Esophagus squamous epithelium (tissue), 5 donors: ENCODE data around the gene TBCCD1. TPM values are rescaled to one million over a fixed set of nuclear protein-coding genes. Genes with fewer than 3 reads are reported as not detected.

ENCODE experiments used
- DNase-seq: peaks from one replicate; lab custom pipeline; 2025; lab: John Stamatoyannopoulos, UW
- H3K27ac ChIP-seq, 4 donors: fragments of 200-600 bp; sonication (generic); one replicate each; pipeline ENCODE4 v1.5.1; 2016 to 2019; ENCODE audit warnings: mild to moderate bottlenecking in 1 of 4
- H3K27me3 ChIP-seq, 4 donors: fragments of 200-600 bp; sonication (generic); 1 replicate in 3 of 4; 2 replicates in 1 of 4; pipeline versions ENCODE4 v1.5.1 to v1.6.0; 2017 to 2021; ENCODE audit warnings: antibody characterized with exemption in 1 of 4
- H3K36me3 ChIP-seq, 3 donors: fragments of 200-600 bp; sonication (generic); one replicate each; pipeline ENCODE4 v1.5.1; 2016 to 2019
- H3K4me1 ChIP-seq, 3 donors: fragments of 200-600 bp; sonication (generic); one replicate each; pipeline ENCODE4 v1.5.1; 2017 to 2019
- H3K4me3 ChIP-seq, 4 donors: fragments of 200-600 bp; sonication (generic); 1 replicate in 3 of 4; 2 replicates in 1 of 4; pipeline ENCODE4 v1.5.1; 2016 to 2019; ENCODE audit warnings: mild to moderate bottlenecking in 2 of 4, moderate library complexity in 1 of 4
- H3K9me3 ChIP-seq, 3 donors: fragments of 200-600 bp; sonication (generic); one replicate each; pipeline ENCODE4 v1.5.1; 2016 to 2019
- POLR2A ChIP-seq, 4 donors: fragments of 450-650 bp; IDR thresholded peaks; one replicate each; pipeline ENCODE4 v1.6.1; 2017; ENCODE audit warnings: antibody characterized with exemption in 4 of 4, mild to moderate bottlenecking in 4 of 4, moderate library complexity in 3 of 4
- WGBS, 2 donors: methylation state at CpG; one replicate each; pipeline ENCODE4 v1.1.5; 2018; 5-methylcytosine and 5-hydroxymethylcytosine counted together
- intact Hi-C: fragments of 100-400 bp; cut with DNase I; formaldehyde crosslinking; loops from one replicate; pipeline ENCODE4 v1.15.0; 2022
- total RNA-seq, 4 donors: library from RNA; depleted of rRNA; stranded (reverse); fragments of >200 nt; gene quantifications; one replicate each; pipeline ENCODE4 v1.1.0, GENCODE V29; 2016
- TF ChIP-seq, protein P1 (sequence below), 6 experiments: fragments of 450-650 bp in 4 of 6; fragments of 200-600 bp in 2 of 6; sonication (generic) in 2 of 6; IDR thresholded peaks; one replicate each; pipeline ENCODE4 v1.5.1; 2016 to 2019; ENCODE audit warnings: antibody characterized with exemption in 6 of 6, mild to moderate bottlenecking in 4 of 6, moderate library complexity in 4 of 6
- donor health status: DM: yes; HTN: yes; CAD: no.

TBCCD1 gene
- total RNA-seq, 4 donors from 2014 or later = 6.9 to 10.5 (median 7.9) TPM

DNA sequence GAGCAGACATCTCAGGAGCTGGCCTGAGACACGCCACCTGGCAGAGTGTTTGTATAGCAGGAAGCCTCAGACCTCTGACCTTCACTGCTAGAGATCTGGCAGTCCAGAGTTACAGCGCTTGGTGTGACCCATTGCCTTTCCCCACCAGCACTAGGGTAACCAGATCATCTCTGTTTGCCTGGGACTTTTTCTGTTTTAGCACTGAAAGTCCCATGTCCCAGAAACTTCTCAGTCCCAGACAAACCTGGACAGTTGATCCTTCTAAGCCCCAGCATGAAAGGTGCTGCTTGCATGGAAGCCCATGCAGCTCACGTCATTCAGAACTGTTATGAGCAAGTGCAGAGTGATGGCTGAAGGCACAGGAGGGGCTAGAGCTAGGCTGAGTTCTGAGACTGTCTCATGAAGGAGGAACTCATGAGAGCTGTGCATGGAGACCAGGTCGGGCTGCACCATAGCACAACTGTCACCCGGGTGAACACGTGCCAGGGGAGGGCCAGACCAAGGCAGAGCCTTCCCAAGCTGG is 27.5 kb upstream of the TBCCD1 start:
- Histone ChIP-seq H3K27me3 (no peaks in the 10 kb centered on the region), H3K4me3 (no peak overlapping the region), H3K36me3 (no peaks in the 10 kb centered on the region), H3K4me1 (peaks cover 0 to 7% (median 1%) of the 10 kb centered on the region in 3 donors), H3K9me3 (no peaks in the 10 kb centered on the region), H3K27ac (no peak overlapping the region)
- no peak for TF ChIP-seq POLR2A (IDR thresholded peaks at IDR 0.05)
- TF ChIP-seq, protein P1, sequence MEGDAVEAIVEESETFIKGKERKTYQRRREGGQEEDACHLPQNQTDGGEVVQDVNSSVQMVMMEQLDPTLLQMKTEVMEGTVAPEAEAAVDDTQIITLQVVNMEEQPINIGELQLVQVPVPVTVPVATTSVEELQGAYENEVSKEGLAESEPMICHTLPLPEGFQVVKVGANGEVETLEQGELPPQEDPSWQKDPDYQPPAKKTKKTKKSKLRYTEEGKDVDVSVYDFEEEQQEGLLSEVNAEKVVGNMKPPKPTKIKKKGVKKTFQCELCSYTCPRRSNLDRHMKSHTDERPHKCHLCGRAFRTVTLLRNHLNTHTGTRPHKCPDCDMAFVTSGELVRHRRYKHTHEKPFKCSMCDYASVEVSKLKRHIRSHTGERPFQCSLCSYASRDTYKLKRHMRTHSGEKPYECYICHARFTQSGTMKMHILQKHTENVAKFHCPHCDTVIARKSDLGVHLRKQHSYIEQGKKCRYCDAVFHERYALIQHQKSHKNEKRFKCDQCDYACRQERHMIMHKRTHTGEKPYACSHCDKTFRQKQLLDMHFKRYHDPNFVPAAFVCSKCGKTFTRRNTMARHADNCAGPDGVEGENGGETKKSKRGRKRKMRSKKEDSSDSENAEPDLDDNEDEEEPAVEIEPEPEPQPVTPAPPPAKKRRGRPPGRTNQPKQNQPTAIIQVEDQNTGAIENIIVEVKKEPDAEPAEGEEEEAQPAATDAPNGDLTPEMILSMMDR (IDR thresholded peaks at IDR 0.05) = no peak
- 66 to 78% methylated on average over 2 to 6 of the region's 6 CpGs for WGBS, 2 donors
- intact Hi-C loops = no loop called here
- no peak for DNase-seq

DNA sequence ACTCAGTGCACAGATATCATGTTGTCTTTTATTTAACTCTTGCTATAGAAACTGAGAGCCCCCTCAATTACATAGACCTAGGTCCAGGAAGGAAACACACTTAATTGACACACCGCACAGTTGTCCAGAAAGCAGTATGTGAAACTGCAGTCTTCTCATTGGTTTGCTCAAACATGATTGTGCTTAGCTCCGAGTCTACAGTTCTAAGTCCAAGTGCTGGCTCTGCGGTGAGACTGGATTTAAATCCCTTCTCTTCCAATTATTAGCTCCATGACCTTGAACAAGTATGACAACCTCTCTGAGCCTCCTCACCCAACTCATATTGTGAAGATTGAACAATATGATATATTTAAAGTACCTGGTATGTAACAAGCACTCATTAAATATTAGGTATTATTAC is 26.7 kb upstream of the TBCCD1 start:
- Histone ChIP-seq H3K36me3 (no peaks in the 10 kb centered on the region), H3K27ac (no peak overlapping the region), H3K9me3 (no peaks in the 10 kb centered on the region), H3K4me3 (no peak overlapping the region), H3K27me3 (no peaks in the 10 kb centered on the region), H3K4me1 (peaks cover 0 to 15% (median 5%) of the 10 kb centered on the region in 3 donors)
- WGBS, 2 donors = 75 to 90% methylated on average over 3 of the region's 3 CpGs
- DNase-seq = no peak
- TF ChIP-seq POLR2A (IDR thresholded peaks at IDR 0.05) = no peak
- TF ChIP-seq, protein P1 (IDR thresholded peaks at IDR 0.05) = no peak
- intact Hi-C loops = no loop called here

DNA sequence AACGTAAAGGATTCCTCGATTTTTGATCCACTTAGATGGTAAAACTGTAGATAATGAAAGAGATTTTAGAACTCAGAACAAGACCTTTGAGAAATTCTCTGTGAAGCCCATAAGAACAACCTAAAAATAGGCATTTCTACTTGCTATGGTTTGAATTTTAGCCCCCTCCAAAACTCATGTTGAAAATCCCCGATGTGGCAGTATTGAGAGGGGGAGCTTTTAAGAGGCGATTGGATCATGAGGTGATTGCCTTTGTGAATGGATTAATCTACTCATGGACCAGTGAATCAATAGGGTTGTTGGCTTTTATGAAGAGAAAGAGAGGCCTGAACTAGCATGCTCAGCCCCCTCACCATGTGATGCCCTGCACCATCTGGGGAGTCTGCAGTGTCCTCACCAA is 25.5 kb upstream of the TBCCD1 start:
- 89 to 97% methylated on average over 4 of the region's 4 CpGs for WGBS, 2 donors
- no peaks in the 10 kb centered on the region for H3K36me3 ChIP-seq
- DNase-seq = no peak
- no peaks in the 10 kb centered on the region for H3K9me3 ChIP-seq
- H3K27ac ChIP-seq = no peak overlapping the region
- TF ChIP-seq, protein P1 (IDR thresholded peaks at IDR 0.05) = no peak
- no peak for TF ChIP-seq POLR2A (IDR thresholded peaks at IDR 0.05)
- intact Hi-C loops = no loop called here
- H3K4me3 ChIP-seq = no peak overlapping the region
- peaks cover 0 to 23% (median 5%) of the 10 kb centered on the region in 3 donors for H3K4me1 ChIP-seq
- H3K27me3 ChIP-seq = no peaks in the 10 kb centered on the region

DNA sequence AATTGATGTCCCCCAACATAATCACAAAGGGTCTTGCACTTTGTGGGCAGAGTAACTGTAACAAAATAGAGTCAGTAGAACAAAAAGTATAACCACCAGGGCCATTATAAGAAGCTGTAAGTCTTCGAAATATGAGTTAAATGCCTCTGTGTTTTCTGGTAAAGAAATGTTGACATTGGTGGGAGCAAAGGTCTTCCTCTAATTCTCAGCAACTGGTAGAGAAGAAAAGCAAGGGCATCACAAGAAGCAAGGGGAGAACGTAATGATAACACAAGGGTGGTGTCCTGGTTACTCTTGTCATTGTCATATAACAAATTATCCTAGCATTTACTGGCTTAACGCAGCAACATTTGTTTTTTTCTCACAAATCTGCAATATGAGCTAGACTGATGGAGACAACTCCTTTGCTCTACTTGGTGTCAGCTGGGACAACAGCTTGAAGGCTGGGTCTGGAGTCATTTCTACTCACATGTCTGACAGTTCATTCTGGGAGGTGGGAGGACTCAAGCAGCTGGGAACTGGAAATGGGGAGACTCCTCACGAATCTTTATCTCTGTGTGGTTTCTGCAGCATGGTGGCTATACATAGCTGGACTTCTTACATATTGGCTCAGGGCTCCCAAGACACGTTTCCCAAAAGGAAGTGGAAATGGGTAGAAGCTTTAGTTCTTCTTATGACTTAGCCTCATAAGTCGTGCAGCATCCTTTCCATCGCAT is 23.6 kb upstream of the TBCCD1 start:
- 76 to 78% methylated on average over 7 of the region's 7 CpGs for WGBS, 2 donors
- H3K9me3 ChIP-seq = no peaks in the 10 kb centered on the region
- peaks cover 0 to 23% (median 5%) of the 10 kb centered on the region in 3 donors for H3K4me1 ChIP-seq
- DNase-seq = no peak
- H3K27me3 ChIP-seq = no peaks in the 10 kb centered on the region
- no peak overlapping the region for H3K4me3 ChIP-seq
- TF ChIP-seq, protein P1 (IDR thresholded peaks at IDR 0.05) = no peak
- no peak for TF ChIP-seq POLR2A (IDR thresholded peaks at IDR 0.05)
- H3K27ac ChIP-seq = no peak overlapping the region
- intact Hi-C loops = no loop called here
- H3K36me3 ChIP-seq = peaks cover 0 to 12% (median 0%) of the 10 kb centered on the region in 3 donors

DNA sequence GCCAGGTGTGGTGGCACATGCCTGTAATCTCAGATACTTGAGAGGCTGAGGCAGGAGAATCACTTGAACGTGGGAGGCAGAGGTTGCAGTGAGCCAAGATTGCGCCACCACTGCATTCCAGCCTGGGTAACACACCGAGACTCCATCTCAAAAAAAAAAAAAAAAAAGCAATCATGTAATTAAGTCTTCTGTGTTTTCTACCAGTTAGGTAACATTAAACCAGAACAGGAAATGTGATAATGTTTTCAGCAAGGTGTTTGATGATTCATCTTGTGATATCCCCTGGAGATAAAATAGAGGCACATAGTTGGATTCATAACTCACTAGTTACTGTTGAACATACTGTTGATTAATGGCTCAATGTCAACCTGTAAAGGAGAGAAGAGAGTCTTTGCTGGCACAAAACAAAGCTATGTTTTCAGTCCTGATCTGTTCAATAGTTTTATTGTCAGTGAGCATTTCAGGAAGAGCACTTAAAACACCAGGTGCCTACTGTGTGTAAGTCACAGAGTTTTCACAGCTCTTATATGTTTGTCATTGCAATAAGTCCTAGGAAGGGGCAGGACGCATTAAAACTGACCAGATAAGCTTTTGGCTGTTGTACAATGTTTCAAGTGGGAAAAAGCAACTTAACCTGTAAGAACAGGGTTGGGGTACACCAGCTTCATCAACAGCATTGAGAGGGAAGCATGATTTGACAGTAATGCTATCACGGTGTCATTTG is 22.9 kb upstream of the TBCCD1 start:
- H3K9me3 ChIP-seq = no peaks in the 10 kb centered on the region
- DNase-seq = no peak
- no peak overlapping the region for H3K4me3 ChIP-seq
- intact Hi-C loops = no loop called here
- H3K27ac ChIP-seq = peak overlapping the region; percentile 27 to 66 (median 39)
- TF ChIP-seq, protein P1 (IDR thresholded peaks at IDR 0.05) = no peak
- TF ChIP-seq POLR2A (IDR thresholded peaks at IDR 0.05) = no peak
- H3K27me3 ChIP-seq = no peaks in the 10 kb centered on the region
- peaks cover 0 to 23% (median 5%) of the 10 kb centered on the region in 3 donors for H3K4me1 ChIP-seq
- H3K36me3 ChIP-seq = peaks cover 0 to 19% (median 0%) of the 10 kb centered on the region in 3 donors
- WGBS, 2 donors = 47 to 55% methylated on average over 5 of the region's 5 CpGs
